Upper lobe of left lung (tissue), 6 donors: Measurements from ENCODE around the gene PRKG1. TPM values are rescaled to one million over a fixed set of nuclear protein-coding genes. Genes with fewer than 3 reads are reported as not detected.

Experiments used
- ATAC-seq, 2 donors: fragments of 200-7000 bp; cut with Tn5 transposase; one replicate each; pipeline ENCODE4 v1.9.1; 2022; ENCODE audit warnings: mild to moderate bottlenecking in 2 of 2, moderate library complexity in 2 of 2; ENCODE audit not compliant: low FRiP score in 2 of 2
- DNase-seq, 2 donors: peaks; one replicate each; pipeline ENCODE4 v3.0.0-alpha.2; 2019 to 2020
- H3K27ac ChIP-seq, 4 donors: fragments of 200-600 bp; sonication (generic); one replicate each; pipeline ENCODE4 v1.5.1; 2016 to 2019
- H3K27me3 ChIP-seq, 4 donors: fragments of 200-600 bp; sonication (generic); one replicate each; pipeline ENCODE4 v1.5.1; 2017 to 2019
- H3K36me3 ChIP-seq, 4 donors: fragments of 200-600 bp; sonication (generic); one replicate each; pipeline ENCODE4 v1.5.1; 2016 to 2019
- H3K4me1 ChIP-seq, 4 donors: fragments of 200-600 bp; sonication (generic); one replicate each; pipeline ENCODE4 v1.5.1; 2018 to 2019
- H3K4me3 ChIP-seq, 4 donors: fragments of 200-600 bp; sonication (generic); one replicate each; pipeline ENCODE4 v1.5.1; 2017 to 2019; ENCODE audit warnings: mild to moderate bottlenecking in 2 of 4, moderate library complexity in 1 of 4
- H3K9me3 ChIP-seq, 4 donors: fragments of 200-600 bp; sonication (generic); one replicate each; pipeline ENCODE4 v1.5.1; 2018 to 2019
- CTCF ChIP-seq, 6 experiments: fragments of 450-650 bp in 4 of 6; fragments of 200-600 bp in 2 of 6; sonication (generic) in 2 of 6; IDR thresholded peaks; one replicate each; pipeline ENCODE4 v1.5.1; 2016 to 2019; ENCODE audit warnings: antibody characterized with exemption in 6 of 6
- EP300 ChIP-seq, 4 donors: sonication (generic); formaldehyde crosslinking; IDR thresholded peaks; one replicate each; pipeline ENCODE4 v1.5.1; 2017; ENCODE audit warnings: antibody characterized with exemption in 4 of 4, control low read depth in 2 of 4
- POLR2A ChIP-seq, 4 donors: fragments of 450-650 bp; IDR thresholded peaks; one replicate each; pipeline ENCODE4 v1.5.1; 2016 to 2017; ENCODE audit warnings: antibody characterized with exemption in 4 of 4, mild to moderate bottlenecking in 2 of 4
- POLR2AphosphoS5 ChIP-seq, 2 donors: sonication (generic); formaldehyde crosslinking; IDR thresholded peaks; one replicate each; pipeline ENCODE4 v1.5.1; 2017; ENCODE audit warnings: antibody characterized with exemption in 2 of 2
- WGBS, 2 donors: methylation state at CpG; one replicate each; pipeline ENCODE4 v1.1.5; 2017 to 2018; 5-methylcytosine and 5-hydroxymethylcytosine counted together
- total RNA-seq, 6 donors: library from RNA; depleted of rRNA in 4 of 6; stranded (reverse); fragments of >200 nt in 4 of 6; gene quantifications; one replicate each; pipeline versions ENCODE4 v1.1.0 to v1.2.1, GENCODE V29; 2016 to 2021
- donor health status: DM: no; HTN: no; CAD: no; lungs with moderate emphysema.
- donor health status: DM: no; HTN: yes; CAD: no; lungs with severe emphysema.

The PRKG1 gene
- total RNA-seq, 6 donors from 2014 or later = 12.9 to 43.0 (median 25.0) TPM

- no peak for TF ChIP-seq POLR2A (IDR thresholded peaks at IDR 0.05)
- TF ChIP-seq EP300 (IDR thresholded peaks at IDR 0.05) = no peak
- TF ChIP-seq POLR2AphosphoS5 (IDR thresholded peaks at IDR 0.05) = no peak
- Histone ChIP-seq H3K9me3 (no peaks in the 10 kb centered on the region), H3K4me3 (no peak overlapping the region), H3K27me3 (no peaks in the 10 kb centered on the region), H3K36me3 (no peaks in the 10 kb centered on the region), H3K4me1 (peaks cover 0 to 3% (median 0%) of the 10 kb centered on the region in 4 donors), H3K27ac (no peak overlapping the region)
- 70 to 74% methylated on average over 3 of the region's 3 CpGs for WGBS, 2 donors
- ATAC-seq (no peak), DNase-seq (no peak)
Measured at GRCh38 chr10:51656503-51656902, 582.2 kb downstream of the PRKG1 start.

DNA sequence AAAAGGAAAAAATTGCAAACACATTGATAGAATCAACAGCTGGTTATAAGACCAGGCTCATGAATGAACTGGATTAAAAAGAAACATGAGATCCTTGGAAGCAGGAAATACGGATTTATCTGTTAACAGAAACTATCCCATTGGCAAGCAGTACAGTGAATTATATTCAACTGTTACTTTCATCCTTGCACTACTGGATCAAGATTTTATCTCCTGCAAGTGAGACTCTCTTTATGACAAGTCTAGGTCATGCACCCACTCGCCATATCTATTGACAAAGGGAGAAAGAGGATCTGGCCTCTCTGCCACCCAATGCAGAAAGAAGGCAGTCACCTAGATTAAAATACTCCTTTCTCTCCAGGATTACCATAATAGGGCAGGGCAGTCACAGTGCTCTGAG is 583.7 kb downstream of the PRKG1 start:
- WGBS, 2 donors = 57 to 63% methylated on average over 2 of the region's 2 CpGs
- H3K4me3 ChIP-seq = no peak overlapping the region
- TF ChIP-seq POLR2AphosphoS5 (IDR thresholded peaks at IDR 0.05) (no peak), POLR2A (IDR thresholded peaks at IDR 0.05) (no peak), CTCF (IDR thresholded peaks at IDR 0.05) (no peak), EP300 (IDR thresholded peaks at IDR 0.05) (no peak)
- no peaks in the 10 kb centered on the region for H3K27me3 ChIP-seq
- DNase-seq (no peak), ATAC-seq (no peak)
- no peak overlapping the region for H3K27ac ChIP-seq
- H3K9me3 ChIP-seq = no peaks in the 10 kb centered on the region
- peaks cover 0 to 3% (median 0%) of the 10 kb centered on the region in 4 donors for H3K4me1 ChIP-seq
- H3K36me3 ChIP-seq = no peaks in the 10 kb centered on the region

- no peaks in the 10 kb centered on the region for H3K27me3 ChIP-seq
- H3K9me3 ChIP-seq = no peaks in the 10 kb centered on the region
- no peak for ATAC-seq
- 85 to 100% methylated on average over 1 of the region's 1 CpG for WGBS, 2 donors
- H3K27ac ChIP-seq = no peak overlapping the region
- H3K36me3 ChIP-seq = no peaks in the 10 kb centered on the region
- no peak overlapping the region for H3K4me3 ChIP-seq
- TF ChIP-seq CTCF (IDR thresholded peaks at IDR 0.05) = no peak
- no peak for DNase-seq
- H3K4me1 ChIP-seq = peaks cover 0 to 3% (median 0%) of the 10 kb centered on the region in 4 donors
Measured at GRCh38 chr10:51659344-51659743, 585.1 kb downstream of the PRKG1 start.

DNA sequence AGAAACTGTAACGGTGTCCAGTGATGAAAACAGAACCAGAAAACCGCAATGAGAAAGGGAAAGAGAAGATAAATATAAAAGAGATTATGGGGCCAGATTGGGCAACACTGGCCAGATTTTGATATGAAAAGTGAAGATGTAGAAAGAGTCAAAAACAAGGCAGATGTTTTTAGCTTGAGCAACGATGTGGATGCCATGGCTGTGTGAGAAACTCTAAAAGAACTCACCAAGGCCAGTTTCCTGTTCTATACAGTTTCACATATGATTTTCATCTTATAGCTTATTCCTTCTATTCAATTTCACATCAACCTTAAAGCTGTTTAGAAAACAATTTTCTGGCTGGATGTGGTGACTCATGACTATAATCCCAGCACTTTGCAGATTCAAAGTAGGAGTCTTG is 588.8 kb downstream of the PRKG1 start:
- no peak for DNase-seq

GRCh38 chr10:51666456-51666855 is 592.2 kb downstream of the PRKG1 start:
- TF ChIP-seq EP300 (IDR thresholded peaks at IDR 0.05) = no peak
- no peak for TF ChIP-seq CTCF (IDR thresholded peaks at IDR 0.05)
- no peak for TF ChIP-seq POLR2AphosphoS5 (IDR thresholded peaks at IDR 0.05)
- no peak for TF ChIP-seq POLR2A (IDR thresholded peaks at IDR 0.05)
- Histone ChIP-seq H3K27me3 (no peaks in the 10 kb centered on the region), H3K4me3 (no peak overlapping the region), H3K36me3 (no peaks in the 10 kb centered on the region), H3K4me1 (no peaks in the 10 kb centered on the region), H3K9me3 (no peaks in the 10 kb centered on the region), H3K27ac (no peak overlapping the region)
- DNase-seq (no peak), ATAC-seq (no peak)

More for the DNA sequence above, 588.8 kb downstream of the PRKG1 start:
- TF ChIP-seq POLR2AphosphoS5 (IDR thresholded peaks at IDR 0.05) = no peak
- TF ChIP-seq POLR2A (IDR thresholded peaks at IDR 0.05) = no peak
- TF ChIP-seq CTCF (IDR thresholded peaks at IDR 0.05) = no peak
- no peak for TF ChIP-seq EP300 (IDR thresholded peaks at IDR 0.05)
- no peaks in the 10 kb centered on the region for H3K9me3 ChIP-seq
- 87 to 92% methylated on average over 3 of the region's 3 CpGs for WGBS, 2 donors
- H3K27ac ChIP-seq = no peak overlapping the region
- H3K27me3 ChIP-seq = no peaks in the 10 kb centered on the region
- H3K4me1 ChIP-seq = no peaks in the 10 kb centered on the region
- H3K36me3 ChIP-seq = no peaks in the 10 kb centered on the region
- no peak overlapping the region for H3K4me3 ChIP-seq
- ATAC-seq = no peak
